HepG2 (cell line): ENCODE measurements around the gene CENPP.

ENCODE experiments used
- CTCF ChIP-seq: sonication (generic); formaldehyde crosslinking; IDR thresholded peaks from 2 replicates; pipeline ENCODE4 v1.5.0; 2020; ENCODE audit warnings: mild to moderate bottlenecking, missing genetic modification reagents, moderate library complexity
- POLR2A ChIP-seq, 2 experiments: IDR thresholded peaks; 2 replicates each; pipeline ENCODE4 v1.6.1; 2011; ENCODE audit warnings: low read depth in 2 of 2, low read length in 2 of 2, mild to moderate bottlenecking in 1 of 2, moderate library complexity in 1 of 2; ENCODE audit not compliant: insufficient read depth in 1 of 2

DNA sequence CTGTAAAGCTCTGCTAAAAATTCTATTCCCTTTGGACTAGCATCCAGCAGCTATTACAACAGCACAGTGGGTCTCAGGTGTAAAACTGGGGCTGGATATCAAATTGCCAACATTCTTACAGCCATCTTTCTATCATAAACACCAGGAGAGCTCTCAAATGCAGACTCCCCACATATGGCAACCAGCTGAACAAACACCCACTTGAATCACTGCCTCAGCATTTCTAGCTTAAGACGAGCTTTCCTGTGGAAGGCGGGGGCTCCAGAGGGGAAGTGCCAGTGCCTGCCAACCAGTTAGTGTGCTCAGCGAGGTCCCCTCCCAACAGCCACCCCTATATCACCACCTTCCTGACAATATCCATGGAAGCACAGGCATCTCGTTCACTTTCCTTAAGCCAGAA lies 282.0 kb downstream of the CENPP start:
- TF ChIP-seq POLR2A (IDR thresholded peaks at IDR 0.05; ENCODE audit: insufficient read depth in 1 of 2, low read depth in 2 of 2, low read length in 2 of 2) (no peak), CTCF (CRISPR knock-in tag) (no peak)
